Ovary (tissue), 9 donors: ENCODE results near the gene RNASET2. TPM values are rescaled to one million over a fixed set of nuclear protein-coding genes. Genes with fewer than 3 reads are reported as not detected.

ENCODE experiments used
- microRNA-seq, 3 donors: library from miRNA; unstranded; fragments of <30 nt; microRNA quantifications; one replicate each; pipeline versions ENCODE4 to v1.2.0, GENCODE V29; 2019 to 2020
- polyA plus RNA-seq, 2 donors: library from polyadenylated mRNA; stranded (reverse); fragments of 200-250 nt in 1 of 2; fragments of 350-450 nt in 1 of 2; fragmentation: Illumina TruSeq in 1 of 2; extraction: RNeasy Lipid Tissue Mini Kit (QIAGEN cat#74804) in 1 of 2; gene quantifications; one replicate each; pipeline ENCODE4 v1.2.3, GENCODE V29; 2013 to 2014
- small RNA-seq: library from RNA; depleted of rRNA; stranded (forward); fragments of <200 nt; gene quantifications from one replicate; pipeline ENCODE3, GENCODE V24; 2016
- total RNA-seq, 7 donors: library from RNA; depleted of rRNA in 2 of 7; stranded (reverse); fragments of >200 nt in 2 of 7; fragmentation: NEBNext Ultra II Directional in 3 of 7; extraction: Animal tissue kit (Norgen Biotek cat#: 25700) in 3 of 7; gene quantifications; one replicate each; pipeline versions ENCODE4 v1.1.0 to v1.2.4, GENCODE V29; 2016 to 2023
- donor health status: DM: no; HTN: no; CAD: no; lungs with moderate emphysema.
- donor health status: DM: no; HTN: no; CAD: no.
- donor health status: Bipolar disorder and iron deficiency.
- donor health status: DM: yes; HTN: yes; CAD: no.
- donor health status: DM: no; HTN: no; CAD: no.
- donor health status: DM: yes; HTN: yes; CAD: no.

RNASET2 gene
- total and polyA plus RNA-seq, 9 donors: 34.8 to 211 (median 56.0) TPM

Small RNA genes lying within 50 kb of the gene (microRNA-seq; reads per million reads assigned to microRNA genes)
- 0 to 0.16 (median 0) reads per million in 3 donors for gene MIR3939

Small RNA genes lying within 50 kb of the gene (small RNA-seq; reads per million reads assigned to genes)
- not detected for gene MIR3939

Other genes with a start within 250 kb of the RNASET2 start
- 10 to 100 TPM; 12.3 to 39.5 (median 15.4) TPM for gene CEP43, start 42.8 kb upstream of the RNASET2 start, total RNA-seq
- 10 to 100 TPM in 1 of 2 donors, 1 to 10 TPM in 1; 7.5 to 13.7 TPM for gene CEP43, start 42.8 kb upstream of the RNASET2 start, polyA plus RNA-seq
- gene CCR6, start 166.5 kb upstream of the RNASET2 start, total RNA-seq: not detected
- under 1 TPM in 1 of 2 donors, not detected in 1; 0.18 TPM for gene CCR6, start 166.5 kb upstream of the RNASET2 start, polyA plus RNA-seq
- gene GPR31, start 201.4 kb upstream of the RNASET2 start, total RNA-seq: under 1 TPM in 1 of 7 donors, not detected in 6; 0.34 TPM
- gene GPR31, start 201.4 kb upstream of the RNASET2 start, polyA plus RNA-seq: not detected